ENCODE measurements around the gene SLC26A4. TPM values are rescaled to one million over a fixed set of nuclear protein-coding genes. Genes with fewer than 3 reads are reported as not detected.

The SLC26A4 gene
- total RNA-seq, 1 donor from 2014 or later: 0.12 TPM

Other genes with a start within 250 kb of the SLC26A4 start
- gene GPR22, start 190.8 kb upstream of the SLC26A4 start, total RNA-seq: 0.07 TPM in 1 of 2 replicates, not detected in the other
- gene COG5, start 96.9 kb upstream of the SLC26A4 start, total RNA-seq: 26.8 and 35.1 TPM in 2 replicates
- 12.7 and 13.2 TPM in 2 replicates for gene DUS4L, start 96.9 kb upstream of the SLC26A4 start, total RNA-seq
- 32.5 and 34.2 TPM in 2 replicates for gene BCAP29, start 80.6 kb upstream of the SLC26A4 start, total RNA-seq
- 30.8 and 35.2 TPM in 2 replicates for gene CBLL1, start 83.3 kb downstream of the SLC26A4 start, total RNA-seq
- not detected in 2 replicates for gene SLC26A3, start 142.4 kb downstream of the SLC26A4 start, total RNA-seq
- 77.6 and 82.1 TPM in 2 replicates for gene DLD, start 230.4 kb downstream of the SLC26A4 start, total RNA-seq

All from neural crest cell (in vitro differentiated cells).